ENCODE data around the gene PROSER2. TPM values are rescaled to one million over a fixed set of nuclear protein-coding genes. Genes with fewer than 3 reads are reported as not detected.

PROSER2 gene
- total RNA-seq, 1 donor from 2014 or later: 47.6 TPM

DNA sequence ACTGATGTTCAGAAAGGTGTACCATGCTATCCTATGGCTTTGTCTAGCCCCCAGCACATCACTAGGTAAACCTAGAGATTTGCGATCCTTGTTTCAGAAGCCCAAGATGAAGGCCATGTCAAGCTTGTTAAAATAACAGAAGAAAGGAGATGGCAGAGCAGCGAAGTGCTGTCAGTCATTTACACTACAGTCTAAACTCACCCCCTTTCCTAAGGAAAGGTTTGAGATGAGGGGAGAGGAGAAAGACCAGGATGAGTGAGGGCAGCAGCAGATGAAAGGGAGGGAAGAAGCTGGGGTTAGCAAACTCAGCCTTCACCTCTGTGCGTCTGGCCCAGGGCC, 74.8 kb downstream of the PROSER2 start:
- DNase-seq (ENCODE audit: low read depth): no peak
- H3K4me3 ChIP-seq (ENCODE audit: low read depth, low read length): no peak overlapping the region
- TF ChIP-seq, protein P1, sequence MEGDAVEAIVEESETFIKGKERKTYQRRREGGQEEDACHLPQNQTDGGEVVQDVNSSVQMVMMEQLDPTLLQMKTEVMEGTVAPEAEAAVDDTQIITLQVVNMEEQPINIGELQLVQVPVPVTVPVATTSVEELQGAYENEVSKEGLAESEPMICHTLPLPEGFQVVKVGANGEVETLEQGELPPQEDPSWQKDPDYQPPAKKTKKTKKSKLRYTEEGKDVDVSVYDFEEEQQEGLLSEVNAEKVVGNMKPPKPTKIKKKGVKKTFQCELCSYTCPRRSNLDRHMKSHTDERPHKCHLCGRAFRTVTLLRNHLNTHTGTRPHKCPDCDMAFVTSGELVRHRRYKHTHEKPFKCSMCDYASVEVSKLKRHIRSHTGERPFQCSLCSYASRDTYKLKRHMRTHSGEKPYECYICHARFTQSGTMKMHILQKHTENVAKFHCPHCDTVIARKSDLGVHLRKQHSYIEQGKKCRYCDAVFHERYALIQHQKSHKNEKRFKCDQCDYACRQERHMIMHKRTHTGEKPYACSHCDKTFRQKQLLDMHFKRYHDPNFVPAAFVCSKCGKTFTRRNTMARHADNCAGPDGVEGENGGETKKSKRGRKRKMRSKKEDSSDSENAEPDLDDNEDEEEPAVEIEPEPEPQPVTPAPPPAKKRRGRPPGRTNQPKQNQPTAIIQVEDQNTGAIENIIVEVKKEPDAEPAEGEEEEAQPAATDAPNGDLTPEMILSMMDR (IDR thresholded peaks at IDR 0.05; ENCODE audit: insufficient read depth, low read length, poor library complexity, severe bottlenecking): no peak
- H3K27me3 ChIP-seq (ENCODE audit: control insufficient read depth, insufficient read depth, low read length): no peaks in the 10 kb centered on the region
- H3K36me3 ChIP-seq (ENCODE audit: control insufficient read depth, insufficient read depth, low read length): no peaks in the 10 kb centered on the region

DNA sequence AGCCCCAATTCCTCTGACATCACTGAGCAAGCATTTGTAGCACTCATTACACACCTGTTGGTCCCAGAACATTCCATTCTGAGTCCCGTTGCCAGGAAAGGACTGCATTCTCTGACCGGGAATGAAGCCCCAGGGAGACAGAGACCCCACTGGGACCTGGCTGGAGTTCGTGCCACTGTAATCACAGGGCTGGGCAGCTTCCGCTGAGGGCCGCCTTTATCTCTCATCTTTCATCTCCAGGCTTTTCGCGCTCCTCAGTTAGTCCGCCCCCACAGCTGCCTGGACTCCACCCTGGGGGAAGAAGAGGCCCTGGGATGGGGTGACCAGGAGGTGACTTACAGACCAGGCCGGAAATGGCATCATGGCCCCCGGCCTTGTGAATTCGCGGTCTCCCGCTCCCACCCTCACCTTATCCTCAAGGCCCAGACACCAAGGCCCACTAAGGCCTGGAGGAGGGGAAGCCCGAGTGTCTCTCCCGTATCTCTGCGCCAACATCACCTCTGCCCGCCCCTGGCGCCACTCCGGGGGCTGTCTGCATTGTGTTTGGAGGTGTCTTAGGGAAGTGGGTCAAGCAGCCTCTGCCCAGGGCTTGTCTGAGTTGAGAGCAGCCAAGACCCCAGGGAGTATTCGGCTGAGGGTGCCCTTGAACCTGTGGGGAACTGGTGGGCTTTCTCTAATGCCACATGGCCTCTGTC, 75.4 kb downstream of the PROSER2 start:
- Histone ChIP-seq H3K4me3 (ENCODE audit: low read depth, low read length) (no peak overlapping the region), H3K36me3 (ENCODE audit: control insufficient read depth, insufficient read depth, low read length) (no peaks in the 10 kb centered on the region)
- DNase-seq (ENCODE audit: low read depth): peak; percentile 88

DNA sequence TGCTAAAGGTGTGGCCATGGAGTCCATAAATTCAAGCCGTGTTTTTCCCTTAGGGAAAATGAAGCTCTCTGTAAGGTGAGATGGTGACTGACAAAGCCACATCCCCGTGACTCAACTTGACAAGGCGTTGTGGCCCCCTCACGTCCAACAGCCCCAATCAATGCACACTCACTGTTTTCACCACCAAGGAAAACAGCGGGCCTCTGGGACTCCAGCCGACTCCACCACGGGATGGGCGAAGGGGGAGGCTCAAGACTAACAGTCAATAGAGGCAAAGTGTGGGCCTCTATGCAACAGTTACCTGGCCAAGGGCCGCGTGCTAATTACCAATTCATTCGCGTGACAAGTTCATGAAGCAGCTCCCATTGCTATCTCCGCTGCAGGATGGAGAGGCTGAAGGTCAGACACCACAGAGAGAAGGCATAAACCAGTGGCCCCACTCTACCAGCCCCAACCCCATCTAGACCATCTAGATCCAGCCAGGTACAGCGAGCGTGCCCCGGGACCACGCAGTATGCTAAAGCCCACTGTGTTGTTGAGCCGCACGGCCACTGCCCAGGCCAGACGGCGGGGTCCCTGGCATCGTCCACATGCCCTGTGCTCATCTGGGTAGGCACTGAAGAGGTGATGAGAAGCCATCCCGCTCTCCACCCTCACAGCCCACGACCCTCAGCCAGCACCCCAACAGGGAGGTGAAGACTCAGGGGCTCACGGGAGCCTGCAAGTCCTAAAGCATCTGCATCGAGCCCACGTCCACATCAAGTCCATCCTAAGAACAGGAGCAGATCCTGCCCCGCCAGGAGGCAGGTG, 76.1 kb downstream of the PROSER2 start:
- no peak overlapping the region for H3K4me3 ChIP-seq (ENCODE audit: low read depth, low read length)
- TF ChIP-seq, protein P1 (IDR thresholded peaks at IDR 0.05; ENCODE audit: insufficient read depth, low read length, poor library complexity, severe bottlenecking): no peak

More for the DNA sequence above, 75.4 kb downstream of the PROSER2 start:
- TF ChIP-seq, protein P1 (IDR thresholded peaks at IDR 0.05; ENCODE audit: insufficient read depth, low read length, poor library complexity, severe bottlenecking): no peak
- H3K27me3 ChIP-seq (ENCODE audit: control insufficient read depth, insufficient read depth, low read length): no peaks in the 10 kb centered on the region

DNA sequence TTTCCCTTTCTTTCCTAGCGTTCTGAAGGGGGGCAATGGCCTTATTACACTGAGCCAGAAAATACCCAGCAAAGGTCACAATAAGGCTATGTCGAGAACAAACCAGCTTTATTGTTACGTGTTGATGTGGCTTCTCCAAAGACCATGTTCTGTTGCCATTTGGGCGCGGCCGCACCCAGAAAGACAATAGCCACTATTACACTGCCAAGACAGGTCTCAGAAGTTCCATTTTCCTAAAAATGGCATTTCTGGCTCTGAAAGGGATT, 77.8 kb downstream of the PROSER2 start:
- no peak overlapping the region for H3K4me3 ChIP-seq (ENCODE audit: low read depth, low read length)
- no peak for DNase-seq (ENCODE audit: low read depth)
- no peaks in the 10 kb centered on the region for H3K36me3 ChIP-seq (ENCODE audit: control insufficient read depth, insufficient read depth, low read length)

More for the DNA sequence above, 76.1 kb downstream of the PROSER2 start:
- no peaks in the 10 kb centered on the region for H3K36me3 ChIP-seq (ENCODE audit: control insufficient read depth, insufficient read depth, low read length)
- no peak for DNase-seq (ENCODE audit: low read depth)
- H3K27me3 ChIP-seq (ENCODE audit: control insufficient read depth, insufficient read depth, low read length): no peaks in the 10 kb centered on the region

DNA sequence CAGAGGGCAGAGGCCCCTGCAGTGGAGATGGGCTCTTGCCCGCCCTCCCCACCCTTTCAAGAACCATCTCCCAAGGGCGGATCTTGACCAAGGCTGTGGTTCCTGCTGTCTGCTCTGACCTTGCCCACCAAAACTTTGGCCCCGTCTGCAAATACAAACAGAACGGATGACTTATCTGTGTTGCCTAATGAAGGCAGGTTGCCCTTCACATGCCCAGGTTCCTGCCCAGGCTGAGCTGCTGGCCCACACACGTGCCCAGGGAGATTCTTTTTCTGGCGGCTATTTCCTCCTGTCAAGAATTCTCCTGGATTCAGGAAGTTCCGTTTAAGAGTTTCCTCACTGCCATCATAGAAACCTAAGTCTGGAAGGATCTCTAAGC, 78.3 kb downstream of the PROSER2 start:
- Histone ChIP-seq H3K27me3 (ENCODE audit: control insufficient read depth, insufficient read depth, low read length) (no peaks in the 10 kb centered on the region), H3K4me3 (ENCODE audit: low read depth, low read length) (no peak overlapping the region), H3K36me3 (ENCODE audit: control insufficient read depth, insufficient read depth, low read length) (no peaks in the 10 kb centered on the region)
- TF ChIP-seq, protein P1 (IDR thresholded peaks at IDR 0.05; ENCODE audit: insufficient read depth, low read length, poor library complexity, severe bottlenecking): no peak
- DNase-seq (ENCODE audit: low read depth): no peak

More for the DNA sequence above, 77.8 kb downstream of the PROSER2 start:
- no peaks in the 10 kb centered on the region for H3K27me3 ChIP-seq (ENCODE audit: control insufficient read depth, insufficient read depth, low read length)
- TF ChIP-seq, protein P1 (IDR thresholded peaks at IDR 0.05; ENCODE audit: insufficient read depth, low read length, poor library complexity, severe bottlenecking): no peak

Measured in kidney epithelial cell (primary cell).